Measurements from ENCODE around the gene CASZ1.

Gene CASZ1

DNA sequence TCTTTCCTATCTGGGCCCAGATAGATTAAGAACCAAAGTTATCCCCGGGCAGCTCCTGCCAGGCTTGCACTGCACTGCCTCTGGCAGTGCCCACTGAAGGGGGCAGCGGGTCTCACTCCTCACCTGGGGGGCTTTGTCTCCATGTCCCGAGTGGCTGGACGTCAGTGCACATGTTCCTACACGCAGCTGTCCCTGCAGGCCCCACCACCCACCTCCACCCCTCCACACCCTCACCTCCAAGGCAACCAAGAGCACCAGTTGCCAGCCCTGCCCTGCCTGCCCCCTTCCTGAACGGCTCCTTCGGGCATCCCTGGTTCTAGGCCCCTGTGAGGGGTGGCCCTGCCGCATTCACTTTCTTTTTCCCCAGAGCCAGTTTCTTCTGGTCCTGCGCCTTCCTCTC lies 174.5 kb downstream of the CASZ1 start:
- no peak for DNase-seq (ENCODE audit: low read depth)

DNA sequence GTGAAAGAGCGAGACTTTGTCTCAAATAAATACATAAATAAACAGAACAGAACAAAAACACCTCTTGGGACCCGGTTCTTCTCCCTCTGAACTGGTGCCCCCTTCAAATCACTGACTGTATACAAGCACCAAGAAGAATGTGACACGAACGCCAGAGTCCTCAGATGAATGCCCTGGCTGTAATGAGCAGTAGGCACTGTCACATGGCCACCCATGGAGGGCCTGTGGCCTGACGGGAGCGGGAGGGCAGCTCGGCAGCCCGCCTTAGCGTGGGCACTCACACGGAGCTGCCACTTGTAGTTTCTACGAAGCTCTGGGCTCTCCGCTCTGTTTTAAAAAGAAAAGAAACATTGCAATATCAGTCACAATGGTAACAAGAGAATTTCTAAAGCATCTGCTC lies 175.7 kb downstream of the CASZ1 start:
- DNase-seq (ENCODE audit: low read depth) = no peak

DNA sequence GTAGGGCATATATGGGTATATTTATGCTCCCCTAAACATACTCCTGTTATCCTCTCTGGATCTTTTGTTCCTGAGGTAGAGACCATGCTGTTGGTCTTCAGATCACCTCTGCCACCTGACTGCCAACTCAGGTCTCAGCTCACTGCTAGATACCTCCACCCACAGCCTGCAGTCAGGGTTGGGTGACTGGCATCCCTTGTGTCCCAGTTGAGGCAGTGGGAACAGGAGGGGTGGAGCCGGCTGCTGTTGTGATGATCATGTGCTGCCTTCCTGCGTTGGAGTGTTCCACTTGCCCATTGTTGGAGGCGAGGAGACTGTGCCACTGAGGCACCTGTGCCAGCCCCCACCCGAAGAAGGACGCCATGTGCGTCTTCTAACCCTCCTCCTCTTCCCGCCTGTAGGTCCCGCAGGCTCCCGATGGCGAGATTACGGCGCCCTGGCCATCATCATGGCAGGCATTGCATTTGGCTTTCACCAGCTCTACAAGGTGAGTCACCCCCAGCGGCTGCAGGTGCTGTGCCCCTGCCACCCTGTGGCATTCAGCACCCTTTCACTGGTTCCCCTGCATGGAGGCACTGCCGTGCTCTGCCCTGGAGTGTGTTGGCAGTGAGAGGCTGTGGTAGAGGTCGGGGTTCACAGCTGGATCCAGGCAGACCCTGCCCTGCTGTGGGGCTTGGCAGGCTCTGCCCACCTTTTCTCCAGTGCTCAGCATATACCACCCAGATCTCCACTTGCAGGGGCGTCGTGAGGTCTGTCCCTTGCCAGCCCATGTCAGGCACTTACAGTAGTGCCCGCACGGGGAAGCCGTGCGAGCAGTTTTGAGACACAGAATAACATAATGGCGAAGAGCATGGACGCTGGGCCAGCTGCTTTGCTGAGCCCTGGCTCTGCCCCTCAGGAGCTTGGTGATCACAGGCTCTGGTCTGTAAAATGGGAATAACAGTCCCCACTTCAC lies 178.2 kb downstream of the CASZ1 start:
- DNase-seq (ENCODE audit: low read depth) = no peak

DNA sequence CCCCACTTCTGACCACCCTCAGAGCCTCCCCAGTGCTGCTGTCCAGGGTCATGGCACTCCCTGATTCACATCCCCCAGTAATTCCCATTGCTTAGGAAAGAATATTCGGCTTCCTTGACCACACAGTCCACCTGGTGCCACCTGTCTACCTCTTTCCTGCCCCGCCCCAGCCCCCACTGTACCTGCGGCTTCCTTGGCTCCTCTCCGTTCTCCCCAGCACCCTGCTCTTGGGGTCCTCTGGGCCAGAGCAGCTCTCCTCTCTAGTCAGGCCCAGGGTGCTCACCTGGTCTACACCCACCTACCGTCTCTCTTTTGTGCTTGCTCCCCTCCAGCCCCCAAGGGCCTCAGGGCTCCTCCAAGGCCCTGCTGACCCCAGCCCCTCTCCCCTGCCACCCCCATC lies 179.1 kb downstream of the CASZ1 start:
- no peak for DNase-seq (ENCODE audit: low read depth)

DNA sequence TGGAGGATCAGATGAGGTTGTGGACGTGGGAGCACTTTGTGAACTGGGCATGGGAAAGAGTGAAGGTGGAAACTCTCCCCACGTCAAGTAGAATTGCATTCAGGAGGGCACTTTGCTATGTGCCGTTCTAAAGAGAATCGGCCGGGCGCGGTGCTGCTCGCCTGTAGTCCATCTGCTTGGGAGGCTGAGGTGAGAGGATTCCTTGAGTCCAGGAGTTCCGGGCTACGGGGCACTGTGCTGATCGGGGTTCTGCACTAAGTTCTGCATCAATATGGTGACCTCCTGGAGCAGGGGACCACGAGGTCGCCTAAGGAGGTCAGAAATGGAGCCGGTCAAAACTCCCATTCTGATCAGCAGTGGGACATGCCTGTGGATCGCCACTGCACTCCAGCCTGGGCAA lies 179.8 kb downstream of the CASZ1 start:
- DNase-seq (ENCODE audit: low read depth) = no peak

DNA sequence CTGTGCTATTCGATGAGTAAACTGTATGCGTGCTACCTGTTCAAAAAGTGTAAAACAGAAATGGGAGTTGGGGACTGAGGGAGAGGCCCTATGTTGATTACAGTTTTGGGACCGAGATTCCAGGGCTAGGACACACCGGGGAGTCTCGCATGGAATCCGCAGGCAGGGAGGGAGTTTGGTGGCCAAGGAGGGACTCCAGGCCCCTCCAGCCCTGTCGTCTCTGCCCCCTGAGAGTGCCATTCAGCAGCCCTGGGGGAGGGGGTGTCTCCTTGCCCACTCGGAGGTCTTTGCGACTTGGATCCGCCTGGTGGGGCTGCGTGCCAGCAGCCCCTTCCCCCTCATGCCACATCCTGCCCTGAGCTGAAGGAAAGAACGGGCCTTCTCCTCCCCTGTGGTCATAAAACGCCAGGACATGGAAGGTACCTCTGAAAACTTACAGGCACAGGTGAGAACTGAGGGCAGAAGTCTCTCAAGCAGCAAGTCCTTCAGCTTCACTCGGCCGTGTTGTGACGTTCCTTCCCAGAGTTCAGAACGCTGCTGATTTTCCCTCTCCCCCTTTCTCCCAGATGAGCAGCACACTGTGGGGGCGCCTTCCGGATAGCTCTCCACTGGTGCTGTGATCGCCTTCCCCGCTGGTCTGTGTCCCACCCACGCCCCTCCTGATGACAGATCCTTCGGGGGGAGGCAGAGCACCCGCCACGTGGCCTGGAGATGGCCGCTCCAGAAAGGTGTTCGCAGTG lies 180.3 kb downstream of the CASZ1 start:
- no peak for DNase-seq (ENCODE audit: low read depth)

DNA sequence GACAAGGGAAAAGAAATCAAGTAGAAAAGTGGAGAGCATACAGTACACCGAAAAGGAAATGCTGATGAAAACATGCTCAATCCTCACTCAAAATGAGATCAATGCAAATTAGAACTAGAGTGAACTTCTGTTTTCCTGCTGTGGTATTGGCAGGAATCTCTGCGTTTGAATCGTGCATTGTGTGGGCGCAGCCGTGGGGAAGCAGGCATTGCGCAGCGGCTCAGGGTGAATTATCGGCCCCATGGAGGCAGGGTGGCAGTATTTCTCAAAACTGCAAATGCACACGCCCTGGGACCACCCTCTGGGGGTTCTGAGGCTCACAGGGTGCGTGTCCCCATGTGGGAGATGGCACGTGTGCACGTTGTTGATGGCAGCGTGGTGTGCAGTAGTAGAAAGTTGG lies 181.1 kb downstream of the CASZ1 start:
- DNase-seq (ENCODE audit: low read depth) = no peak

DNA sequence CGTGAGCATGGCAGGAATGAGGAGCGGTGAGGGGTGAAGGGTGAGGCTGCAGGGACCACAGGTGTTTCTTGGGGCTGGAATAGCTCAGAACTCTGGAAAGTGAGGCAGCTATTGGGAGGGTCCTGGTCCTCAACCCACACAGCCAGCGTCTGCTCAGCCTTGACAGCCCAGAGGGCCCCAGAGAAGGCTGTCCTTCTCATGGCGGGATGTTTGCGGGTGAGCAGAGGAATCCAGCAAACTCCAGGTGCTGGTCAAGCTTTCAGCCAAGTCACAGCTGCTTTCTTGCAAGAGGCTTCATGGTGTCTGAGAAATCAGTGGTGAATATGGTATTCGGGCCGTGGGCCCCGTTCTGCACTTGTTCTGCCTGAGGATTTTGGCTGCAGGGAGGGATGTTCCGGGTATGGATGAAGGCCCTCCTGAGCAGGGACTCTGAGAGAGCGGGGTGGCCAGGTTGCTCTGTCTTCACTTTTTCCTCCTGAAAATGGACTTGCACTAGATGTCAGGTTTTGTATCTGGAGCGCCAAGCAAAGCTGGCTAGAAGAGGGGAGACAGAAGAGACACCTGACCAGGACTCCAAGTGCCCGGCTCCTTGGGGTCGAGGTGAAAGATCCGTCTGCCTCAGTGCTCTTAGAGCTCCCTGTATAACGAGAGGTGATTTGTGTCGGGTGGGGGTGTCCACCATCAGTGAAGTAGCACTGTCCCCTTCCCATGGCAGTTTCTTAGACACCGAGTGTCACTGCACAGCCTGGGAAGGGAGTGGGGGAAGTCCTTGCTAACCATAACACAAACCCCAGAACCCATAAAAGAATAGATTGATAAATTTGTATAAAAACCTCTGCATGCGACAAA lies 181.8 kb downstream of the CASZ1 start:
- DNase-seq (ENCODE audit: low read depth) = no peak

DNA sequence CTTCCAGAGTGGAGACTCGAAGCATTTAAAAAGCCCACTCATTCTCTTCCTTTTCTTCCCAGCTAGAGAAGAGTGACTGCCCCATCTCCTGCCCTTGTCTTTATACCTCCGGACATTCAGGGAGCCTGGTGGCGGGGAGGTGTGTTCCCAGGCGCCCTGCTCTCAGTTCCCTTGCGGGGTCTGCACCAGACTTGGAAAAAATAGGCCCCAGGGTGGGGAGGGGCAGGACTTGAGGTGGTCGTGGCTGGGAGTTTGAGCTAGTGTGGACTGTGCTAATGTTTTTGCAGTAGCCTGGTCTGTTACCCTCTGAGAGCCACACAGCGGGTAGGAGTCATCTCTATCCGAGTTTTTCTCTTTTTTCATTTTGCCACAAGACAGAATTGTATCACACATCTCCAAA lies 182.6 kb downstream of the CASZ1 start:
- no peak for DNase-seq (ENCODE audit: low read depth)

DNA sequence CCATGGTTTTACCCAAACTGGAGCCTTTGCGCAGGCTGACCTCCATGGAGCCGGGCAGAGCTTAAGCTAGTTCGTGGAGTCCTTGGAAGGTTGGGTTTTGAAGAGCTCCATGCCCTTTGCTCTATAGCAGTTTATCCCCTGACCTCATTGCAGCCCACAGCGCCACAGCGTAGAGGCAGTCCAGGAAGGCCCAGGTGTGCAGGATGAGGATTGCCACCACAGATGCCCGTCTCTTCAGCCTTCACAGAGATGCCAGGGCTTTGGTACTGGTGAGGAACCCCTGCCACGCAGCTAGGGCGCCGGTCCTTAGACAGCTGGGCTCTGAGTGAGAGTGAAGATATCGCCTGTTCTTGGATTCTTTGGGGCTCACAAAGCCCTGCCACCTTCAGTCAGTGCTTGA lies 183.1 kb downstream of the CASZ1 start:
- DNase-seq (ENCODE audit: low read depth) = no peak

DNA sequence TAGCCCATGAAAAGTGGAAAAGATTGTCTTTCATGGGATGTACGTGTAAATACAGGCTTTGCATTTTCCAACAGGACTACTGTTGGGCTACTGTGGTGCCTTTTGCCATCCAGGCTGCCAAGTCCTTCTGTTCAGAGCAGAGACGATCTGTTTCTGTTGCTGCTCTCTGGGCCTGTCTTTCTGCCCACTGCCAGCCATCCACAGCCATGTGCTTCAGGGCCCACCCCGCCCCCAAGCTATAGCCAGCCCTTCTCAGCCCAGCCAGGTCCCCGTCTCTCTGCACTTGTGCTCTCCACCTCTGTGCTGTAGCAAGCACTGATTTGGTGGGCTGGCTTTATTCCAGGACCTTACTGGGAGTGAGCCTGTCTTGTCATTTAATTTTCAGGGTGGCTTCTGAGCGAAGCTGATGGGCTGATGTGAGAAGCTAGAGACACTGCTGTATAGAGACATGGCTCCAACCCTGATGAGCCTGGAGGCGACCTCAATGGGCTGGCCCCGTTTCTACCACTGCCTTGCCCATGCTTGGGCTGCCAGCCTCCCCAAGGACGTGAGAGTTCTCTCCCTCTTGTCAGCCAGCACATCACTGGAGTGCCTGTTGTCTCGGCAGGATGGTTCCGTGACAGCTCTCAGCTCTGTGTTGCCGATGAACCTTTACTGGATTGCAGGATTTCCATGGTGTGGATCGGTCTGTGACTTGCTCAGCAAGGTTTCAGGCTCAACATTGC lies 183.8 kb downstream of the CASZ1 start:
- DNase-seq (ENCODE audit: low read depth) = no peak

DNA sequence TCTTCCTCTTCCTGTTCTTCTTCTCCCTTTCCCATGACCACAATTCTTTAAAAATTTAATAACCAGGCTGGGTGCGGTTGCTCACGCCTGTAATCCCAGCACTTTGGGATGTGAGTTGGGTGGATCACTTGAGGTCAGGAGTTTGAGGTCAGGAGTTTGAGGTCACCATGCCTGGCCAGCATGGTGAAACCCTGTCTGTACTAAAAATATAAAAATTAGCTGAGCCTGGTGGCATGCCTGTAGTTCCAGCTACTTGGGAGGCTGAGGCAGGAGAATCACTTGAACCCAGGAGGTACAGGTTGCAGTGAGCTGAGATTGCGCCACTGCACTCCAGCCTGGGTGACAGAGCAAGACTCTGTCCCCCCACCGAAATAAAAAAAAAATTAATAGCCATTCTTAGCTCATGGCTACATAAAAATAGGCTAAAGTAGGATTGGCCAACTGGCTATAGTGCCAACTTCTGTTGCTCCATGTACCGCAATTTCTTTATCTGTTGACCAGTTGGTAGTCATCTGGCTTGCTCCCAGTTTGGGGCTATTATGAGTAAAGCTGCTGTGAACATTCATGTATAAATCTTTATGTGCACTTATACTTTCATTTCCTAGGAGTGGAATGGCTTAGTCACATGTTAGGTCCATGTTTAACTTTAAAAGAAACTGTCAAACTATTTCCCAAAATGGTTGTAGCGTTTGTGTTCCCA lies 185.4 kb downstream of the CASZ1 start:
- no peak for DNase-seq (ENCODE audit: low read depth)

DNA sequence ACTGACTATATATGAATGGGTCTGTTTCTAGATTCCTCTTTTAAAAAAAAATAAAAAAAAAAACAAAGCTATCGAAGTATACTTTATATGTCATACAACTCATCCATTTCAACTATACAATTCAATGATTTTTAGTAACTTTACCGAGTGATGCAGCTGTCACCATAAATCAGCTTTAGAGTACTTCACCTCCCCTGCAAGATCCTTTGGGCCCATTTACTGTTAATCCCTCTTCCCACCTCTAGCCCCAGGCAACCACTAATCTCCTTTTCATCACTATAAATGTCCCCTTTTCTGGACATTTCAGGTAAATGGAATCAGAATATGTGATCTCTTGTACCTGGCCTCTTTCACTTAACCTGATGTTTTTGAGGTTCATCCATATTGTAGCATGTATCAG lies 187.8 kb downstream of the CASZ1 start:
- no peak for DNase-seq (ENCODE audit: low read depth)

DNA sequence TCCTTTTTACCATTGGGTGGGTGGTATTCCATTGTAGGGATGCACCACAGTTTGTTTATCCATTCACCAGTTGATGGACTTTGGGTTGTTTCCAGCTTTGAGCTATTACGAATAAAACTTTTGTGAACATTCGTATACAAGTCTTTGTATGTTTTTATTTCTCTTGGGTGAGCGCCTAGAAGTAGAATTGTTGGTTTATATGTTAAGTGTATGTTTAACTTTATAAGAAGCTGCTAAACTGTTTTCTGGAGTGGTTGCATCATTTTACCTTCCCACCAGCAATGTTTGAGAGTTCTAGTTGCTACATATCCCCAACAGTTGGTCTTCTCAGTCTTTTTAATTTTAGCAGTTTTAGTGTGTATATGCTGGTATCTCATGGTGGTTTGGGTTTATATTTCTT lies 189.2 kb downstream of the CASZ1 start:
- DNase-seq (ENCODE audit: low read depth) = no peak

DNA sequence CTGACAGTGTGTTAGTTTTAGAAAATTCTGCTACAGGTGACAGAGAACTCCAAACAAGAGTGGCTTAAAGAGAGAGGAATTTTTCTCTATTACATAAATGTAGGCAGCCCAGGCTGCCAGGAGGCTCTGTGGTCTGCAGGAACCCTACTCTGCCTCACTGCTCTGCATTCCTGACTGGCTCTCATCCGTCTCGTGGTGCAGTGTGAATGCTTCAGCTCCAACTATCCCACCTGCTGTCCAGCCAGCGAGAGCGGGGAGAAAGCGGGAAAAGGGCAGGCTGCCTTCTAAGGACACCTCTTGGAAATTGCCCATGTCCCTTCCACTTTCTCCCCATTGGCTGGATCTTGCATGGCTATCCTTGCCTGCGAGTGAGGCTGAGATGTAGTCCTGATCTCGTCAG lies 190.4 kb downstream of the CASZ1 start:
- DNase-seq (ENCODE audit: low read depth) = no peak

DNA sequence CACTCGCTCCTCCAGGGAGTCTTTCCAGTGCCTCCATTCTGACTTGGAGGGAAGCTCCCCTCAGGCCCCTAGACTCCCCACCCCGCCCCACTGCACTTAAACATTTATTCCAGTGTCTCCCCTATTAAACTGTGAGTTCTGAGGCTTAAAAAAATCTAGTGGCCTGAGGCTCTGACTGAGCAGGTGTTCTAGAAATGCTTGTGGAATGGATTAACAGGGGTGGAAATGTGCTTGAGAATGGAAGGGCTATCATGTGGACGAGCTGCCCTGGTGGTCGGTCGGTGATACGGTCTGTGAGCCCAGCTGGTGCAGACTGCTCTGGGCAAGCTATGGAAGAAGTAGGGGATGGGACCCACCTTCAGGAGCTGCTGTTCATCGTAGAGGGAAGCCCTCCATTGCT lies 191.5 kb downstream of the CASZ1 start:
- no peak for DNase-seq (ENCODE audit: low read depth)

DNA sequence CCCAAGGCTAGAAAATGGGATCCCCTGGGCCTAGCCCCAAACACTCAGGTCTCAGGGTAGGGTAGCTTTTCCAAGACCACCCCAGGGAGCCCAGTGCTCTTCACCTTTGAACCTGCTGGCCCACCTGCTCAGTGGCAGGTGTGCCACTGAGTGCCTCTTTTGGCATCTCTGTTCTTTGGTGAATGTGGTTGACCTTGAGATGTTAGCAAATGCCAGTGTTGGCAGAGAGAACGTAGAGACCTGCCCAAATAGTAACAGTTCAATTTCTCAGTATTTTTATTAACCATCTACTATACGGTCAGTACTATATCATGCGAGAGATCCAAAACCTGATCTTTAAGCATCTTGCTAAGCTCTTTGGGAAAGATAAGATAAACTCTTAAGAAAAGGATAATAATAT lies 193.5 kb downstream of the CASZ1 start:
- no peak for DNase-seq (ENCODE audit: low read depth)

DNA sequence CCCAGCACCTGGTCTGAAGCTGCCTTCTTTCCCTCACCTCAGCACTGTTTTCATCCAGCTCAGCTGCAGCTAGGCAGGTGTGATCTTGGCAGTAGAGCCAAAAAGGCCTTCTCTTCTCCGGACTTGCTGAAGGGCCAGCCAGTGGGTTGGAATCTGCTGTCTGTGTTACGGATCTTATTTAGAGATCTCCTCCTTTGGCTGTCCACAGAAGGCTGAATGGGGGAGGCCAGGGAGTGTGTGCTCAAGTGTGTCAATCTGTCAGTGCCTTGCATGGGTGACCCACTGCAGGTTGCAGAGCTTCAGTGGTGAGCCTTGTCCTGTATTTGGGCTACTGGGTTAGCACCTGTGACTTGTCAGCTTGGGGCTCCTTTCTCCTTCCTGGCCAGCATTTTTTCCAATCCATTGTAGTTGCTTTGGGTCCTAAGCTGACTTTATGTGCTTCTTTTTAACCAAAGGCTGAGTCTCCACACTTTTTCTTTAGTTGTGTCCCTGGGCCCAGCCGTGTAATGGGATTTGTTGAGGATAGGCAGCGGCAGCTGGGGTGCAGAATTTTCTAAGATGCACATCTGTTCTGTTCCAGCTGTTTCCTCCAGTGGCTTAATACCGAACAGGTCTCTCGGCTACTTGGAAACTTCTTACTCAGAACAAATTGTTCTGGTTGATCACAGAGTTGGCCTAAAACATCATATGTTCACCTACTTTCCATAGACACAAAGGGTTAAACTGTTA lies 194.9 kb downstream of the CASZ1 start:
- DNase-seq (ENCODE audit: low read depth) = no peak

DNA sequence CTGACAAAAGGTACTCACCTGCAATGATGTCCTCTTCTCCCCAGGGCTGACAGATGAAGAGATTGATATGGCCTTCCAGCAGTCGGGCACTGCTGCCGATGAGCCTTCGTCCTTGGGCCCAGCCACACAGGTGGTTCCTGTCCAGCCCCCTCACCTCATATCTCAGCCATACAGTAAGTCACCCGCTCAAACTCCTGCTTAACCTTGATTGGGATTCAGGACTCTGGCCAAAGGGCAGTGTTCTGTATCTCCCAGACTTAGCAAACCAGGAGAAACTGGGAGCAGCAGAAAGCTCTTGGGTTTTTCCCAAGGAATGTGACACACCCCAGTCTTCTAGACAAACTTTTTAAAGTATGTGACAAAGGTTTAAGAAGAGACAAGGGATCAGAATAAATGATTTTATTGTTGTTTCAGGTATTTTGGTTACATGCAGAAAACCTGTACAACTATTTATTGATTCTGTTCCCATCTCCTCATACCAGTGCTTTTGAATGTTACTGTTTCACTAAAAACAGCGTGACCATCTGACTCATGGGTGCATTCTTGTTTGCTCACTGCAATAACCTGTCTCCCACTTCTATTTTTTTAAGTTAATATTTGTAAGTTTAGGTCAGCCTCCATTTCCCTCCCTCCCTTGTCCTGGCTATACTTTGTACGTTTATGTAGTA lies 197.1 kb downstream of the CASZ1 start:
- DNase-seq (ENCODE audit: low read depth) = no peak

DNA sequence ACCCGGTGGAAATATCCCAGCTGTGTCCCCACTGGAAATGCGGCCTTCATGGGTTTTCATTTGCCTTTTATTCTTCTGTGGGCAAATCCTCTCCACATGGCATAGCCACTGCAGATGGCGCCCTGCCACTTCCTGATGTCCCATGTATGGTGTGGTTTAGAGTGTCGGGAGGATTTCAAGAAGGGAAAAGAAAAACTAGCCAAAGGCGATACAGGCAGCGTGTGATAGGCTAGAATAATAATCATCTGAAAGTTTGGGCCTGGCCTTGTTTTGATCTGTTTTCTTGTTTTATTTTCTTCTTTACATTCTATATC lies 198.1 kb downstream of the CASZ1 start:
- DNase-seq (ENCODE audit: low read depth) = no peak

Data from stimulated activated CD8-positive, alpha-beta memory T cell treated with anti-CD3 and anti-CD28 coated beads, Interleukin-12 subunit alpha, Interleukin-12 subunit beta, amount 100 ng/mL, for 4 hours (primary cell).